ENCODE results near the gene FHAD1.
"Not testable (repeated sequence)": the region's sequence is repeated elsewhere in the genome, so short reads cannot be mapped to it uniquely, and the experiment has no call there.

Gene FHAD1

GRCh38 chr1:15277933-15278332 lies 30.9 kb downstream of the FHAD1 start:
- no peak for DNase-seq

GRCh38 chr1:15279576-15280230 lies 32.7 kb downstream of the FHAD1 start:
- DNase-seq: no peak

- no peak for DNase-seq
Measured at GRCh38 chr1:15280416-15280815, 33.4 kb downstream of the FHAD1 start.

GRCh38 chr1:15282038-15282437 lies 35.0 kb downstream of the FHAD1 start:
- DNase-seq: no peak

GRCh38 chr1:15282810-15283474 lies 35.9 kb downstream of the FHAD1 start:
- DNase-seq: no peak

GRCh38 chr1:15283526-15283925 lies 36.5 kb downstream of the FHAD1 start:
- DNase-seq: no peak

- no peak for DNase-seq
Measured at GRCh38 chr1:15286452-15286851, 39.4 kb downstream of the FHAD1 start.

GRCh38 chr1:15287035-15287979 lies 40.3 kb downstream of the FHAD1 start:
- no peak for DNase-seq

- DNase-seq: peak; percentile 15
Measured at GRCh38 chr1:15288173-15288926, 41.3 kb downstream of the FHAD1 start.

GRCh38 chr1:15289251-15289651 lies 42.2 kb downstream of the FHAD1 start:
- DNase-seq: no peak

- no peak for DNase-seq
Measured at GRCh38 chr1:15290382-15290781, 43.4 kb downstream of the FHAD1 start.

- no peak for DNase-seq
Measured at GRCh38 chr1:15295696-15296095, 48.7 kb downstream of the FHAD1 start.

GRCh38 chr1:15296585-15297321 lies 49.7 kb downstream of the FHAD1 start:
- DNase-seq: no peak

GRCh38 chr1:15297975-15298374 lies 51.0 kb downstream of the FHAD1 start:
- not testable (repeated sequence) for DNase-seq

- DNase-seq: no peak
Measured at GRCh38 chr1:15299179-15299578, 52.2 kb downstream of the FHAD1 start.

GRCh38 chr1:15299806-15300205 lies 52.8 kb downstream of the FHAD1 start:
- no peak for DNase-seq

- no peak for DNase-seq
Measured at GRCh38 chr1:15303935-15304334, 56.9 kb downstream of the FHAD1 start.

GRCh38 chr1:15304708-15305467 lies 57.9 kb downstream of the FHAD1 start:
- DNase-seq: peak; percentile 74

GRCh38 chr1:15305468-15305770 lies 58.4 kb downstream of the FHAD1 start:
- DNase-seq: no peak

GRCh38 chr1:15306352-15306751 lies 59.3 kb downstream of the FHAD1 start:
- not testable (repeated sequence) for DNase-seq

- DNase-seq: no peak
Measured at GRCh38 chr1:15308135-15308534, 61.1 kb downstream of the FHAD1 start.

- no peak for DNase-seq
Measured at GRCh38 chr1:15308621-15309027, 61.6 kb downstream of the FHAD1 start.
